NCI-H1105 treated with DMSO at 0.1 percent for 48 hours (cell line): Measurements from ENCODE around the gene TMEM131L.

Experiments used
- DNase-seq: peaks from one replicate; lab custom pipeline; 2025; lab: John Stamatoyannopoulos, UW

Gene TMEM131L

GRCh38 chr4:153628796-153629315 is 162.7 kb downstream of the TMEM131L start:
- no peak for DNase-seq

GRCh38 chr4:153629776-153630175 is 163.6 kb downstream of the TMEM131L start:
- no peak for DNase-seq

GRCh38 chr4:153634738-153635353 is 168.7 kb downstream of the TMEM131L start:
- DNase-seq = peak; percentile 3

- no peak for DNase-seq
These were observed 169.7 kb downstream of the TMEM131L start for GRCh38 chr4:153635846-153636245.

GRCh38 chr4:153637201-153637600 is 171.0 kb downstream of the TMEM131L start:
- DNase-seq = no peak

- DNase-seq = no peak
These were observed 171.9 kb downstream of the TMEM131L start for GRCh38 chr4:153638011-153638410.

GRCh38 chr4:153638999-153639398 is 172.8 kb downstream of the TMEM131L start:
- no peak for DNase-seq

GRCh38 chr4:153639833-153640802 is 174.0 kb downstream of the TMEM131L start:
- DNase-seq = no peak

- no peak for DNase-seq
These were observed 175.4 kb downstream of the TMEM131L start for GRCh38 chr4:153641532-153641931.

- DNase-seq = peak; percentile 56
These were observed 177.5 kb downstream of the TMEM131L start for GRCh38 chr4:153643406-153644383.

GRCh38 chr4:153645183-153645582 is 179.0 kb downstream of the TMEM131L start:
- no peak for DNase-seq

- DNase-seq = no peak
These were observed 180.1 kb downstream of the TMEM131L start for GRCh38 chr4:153646261-153646660.

- no peak for DNase-seq
These were observed 180.8 kb downstream of the TMEM131L start for GRCh38 chr4:153646978-153647377.

- DNase-seq = no peak
These were observed 181.8 kb downstream of the TMEM131L start for GRCh38 chr4:153647975-153648374.

GRCh38 chr4:153649572-153649991 is 183.4 kb downstream of the TMEM131L start:
- peak; percentile 4 for DNase-seq

GRCh38 chr4:153651116-153651515 is 185.0 kb downstream of the TMEM131L start:
- DNase-seq = no peak

- no peak for DNase-seq
These were observed 185.4 kb downstream of the TMEM131L start for GRCh38 chr4:153651587-153651986.

- no peak for DNase-seq
These were observed 186.1 kb downstream of the TMEM131L start for GRCh38 chr4:153652051-153652784.

- no peak for DNase-seq
These were observed 188.9 kb downstream of the TMEM131L start for GRCh38 chr4:153655002-153655541.

GRCh38 chr4:153655928-153656327 is 189.8 kb downstream of the TMEM131L start:
- DNase-seq = no peak
